ENCODE data around the gene HUS1B.
"Not testable (repeated sequence)": the region's sequence is repeated elsewhere in the genome, so short reads cannot be mapped to it uniquely, and the experiment has no call there.

GRCh38 chr6:663788-664187, 6.9 kb upstream of the HUS1B start:
- TF ChIP-seq CTCF, POLR2A, EP300 (IDR thresholded peaks at IDR 0.05): not testable (repeated sequence)

Data from tibial nerve (tissue), 4 donors.